SK-N-SH (cell line): ENCODE results near the gene DND1.

Source experiments
- CHD2 ChIP-seq: fragments of 150-350 bp; IDR thresholded peaks from 2 replicates; pipeline ENCODE4 v1.6.1; 2018; ENCODE audit warnings: low read length; ENCODE audit not compliant: partially characterized antibody
- EP300 ChIP-seq, 2 experiments: IDR thresholded peaks; 2 replicates each; pipeline versions ENCODE4 v1.4.0 to v1.6.1; 2012; ENCODE audit warnings: borderline replicate concordance in 1 of 2, low read depth in 1 of 2, low read length in 1 of 2
- FOXJ3 ChIP-seq: sonication (generic); formaldehyde crosslinking; IDR thresholded peaks from 2 replicates; pipeline ENCODE4 v1.5.1; 2020; ENCODE audit warnings: mild to moderate bottlenecking, missing genetic modification reagents
- GABPA ChIP-seq: IDR thresholded peaks from 2 replicates; pipeline ENCODE4 v1.4.0; 2012; ENCODE audit warnings: low read depth, mild to moderate bottlenecking
- JUND ChIP-seq: IDR thresholded peaks from 2 replicates; pipeline ENCODE4 v1.4.0; 2012
- POLR2AphosphoS5 ChIP-seq: IDR thresholded peaks from 2 replicates; pipeline ENCODE4 v1.6.1; 2012; ENCODE audit warnings: low read depth, low read length
- RAD21 ChIP-seq: IDR thresholded peaks from 2 replicates; pipeline ENCODE4 v1.6.1; 2012; ENCODE audit warnings: mild to moderate bottlenecking, low read length
- RFX5 ChIP-seq: IDR thresholded peaks from 2 replicates; pipeline ENCODE4 v1.6.1; 2012; ENCODE audit warnings: mild to moderate bottlenecking, improper control_type of control experiment, low read length
- SMC3 ChIP-seq: IDR thresholded peaks from 2 replicates; pipeline ENCODE4 v1.6.1; 2012; ENCODE audit warnings: low read depth, low read length, improper control_type of control experiment
- YY1 ChIP-seq: IDR thresholded peaks from 2 replicates; pipeline ENCODE4 v1.4.0; 2012; ENCODE audit warnings: low read depth, mild to moderate bottlenecking
- TF ChIP-seq, protein P1 (sequence below): fragments of 200-600 bp; sonication (generic); IDR thresholded peaks from 2 replicates; pipeline ENCODE4 v1.6.1; 2017; ENCODE audit warnings: antibody characterized with exemption, mild to moderate bottlenecking, moderate library complexity
- TF ChIP-seq, protein P2 (sequence below): IDR thresholded peaks from 2 replicates; pipeline ENCODE4 v1.6.1; 2012; ENCODE audit warnings: mild to moderate bottlenecking, low read depth, low read length, moderate library complexity
- TF ChIP-seq, protein P3 (sequence below): IDR thresholded peaks from 2 replicates; pipeline ENCODE4 v1.4.0; 2012; ENCODE audit warnings: low read depth, borderline replicate concordance
- TF ChIP-seq, protein P4 (sequence below): fragments of 150-350 bp; IDR thresholded peaks from 2 replicates; pipeline ENCODE4 v1.6.1; 2017; ENCODE audit warnings: antibody characterized with exemption, low read length, low read depth, borderline replicate concordance

DNA sequence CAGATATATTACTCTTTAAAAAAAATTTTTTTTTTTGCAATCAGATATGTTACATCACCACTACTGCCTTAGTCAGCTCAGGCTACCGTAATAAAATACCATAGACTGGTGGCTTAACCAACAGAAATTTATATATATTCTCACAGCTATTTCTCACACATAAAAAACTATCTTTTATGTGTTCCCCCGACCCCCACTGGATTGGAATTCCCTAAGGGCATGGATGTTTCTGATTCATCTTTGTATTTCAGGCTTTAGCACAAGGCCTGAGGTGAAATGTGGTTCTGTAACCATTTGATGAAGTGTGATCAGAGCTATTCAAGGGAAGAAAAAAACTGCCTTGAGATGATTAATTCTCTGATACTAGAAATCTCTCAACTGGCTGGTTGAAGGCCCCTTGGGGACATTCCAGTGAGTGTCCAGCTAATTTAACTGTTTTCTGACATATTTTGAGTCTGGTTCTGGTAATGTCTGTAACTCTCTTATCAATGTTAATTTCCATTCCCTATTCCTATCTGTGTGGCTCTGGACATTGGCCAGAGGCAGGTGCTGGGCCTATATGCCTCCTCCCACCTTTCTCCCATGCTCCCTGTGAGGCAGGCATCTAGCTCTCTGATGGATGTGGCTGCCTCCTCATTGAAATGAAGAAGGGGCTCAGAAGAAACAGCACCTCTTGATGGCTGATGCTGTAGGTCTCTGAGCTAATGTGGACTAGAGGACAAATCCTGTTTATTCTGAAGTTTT lies 42.9 kb downstream of the DND1 start:
- TF ChIP-seq, protein P1, sequence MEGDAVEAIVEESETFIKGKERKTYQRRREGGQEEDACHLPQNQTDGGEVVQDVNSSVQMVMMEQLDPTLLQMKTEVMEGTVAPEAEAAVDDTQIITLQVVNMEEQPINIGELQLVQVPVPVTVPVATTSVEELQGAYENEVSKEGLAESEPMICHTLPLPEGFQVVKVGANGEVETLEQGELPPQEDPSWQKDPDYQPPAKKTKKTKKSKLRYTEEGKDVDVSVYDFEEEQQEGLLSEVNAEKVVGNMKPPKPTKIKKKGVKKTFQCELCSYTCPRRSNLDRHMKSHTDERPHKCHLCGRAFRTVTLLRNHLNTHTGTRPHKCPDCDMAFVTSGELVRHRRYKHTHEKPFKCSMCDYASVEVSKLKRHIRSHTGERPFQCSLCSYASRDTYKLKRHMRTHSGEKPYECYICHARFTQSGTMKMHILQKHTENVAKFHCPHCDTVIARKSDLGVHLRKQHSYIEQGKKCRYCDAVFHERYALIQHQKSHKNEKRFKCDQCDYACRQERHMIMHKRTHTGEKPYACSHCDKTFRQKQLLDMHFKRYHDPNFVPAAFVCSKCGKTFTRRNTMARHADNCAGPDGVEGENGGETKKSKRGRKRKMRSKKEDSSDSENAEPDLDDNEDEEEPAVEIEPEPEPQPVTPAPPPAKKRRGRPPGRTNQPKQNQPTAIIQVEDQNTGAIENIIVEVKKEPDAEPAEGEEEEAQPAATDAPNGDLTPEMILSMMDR: no peak
- no peak for TF ChIP-seq YY1
- TF ChIP-seq RFX5: no peak
- no peak for TF ChIP-seq POLR2AphosphoS5
- TF ChIP-seq FOXJ3 (CRISPR knock-in tag): no peak
- TF ChIP-seq, protein P2, sequence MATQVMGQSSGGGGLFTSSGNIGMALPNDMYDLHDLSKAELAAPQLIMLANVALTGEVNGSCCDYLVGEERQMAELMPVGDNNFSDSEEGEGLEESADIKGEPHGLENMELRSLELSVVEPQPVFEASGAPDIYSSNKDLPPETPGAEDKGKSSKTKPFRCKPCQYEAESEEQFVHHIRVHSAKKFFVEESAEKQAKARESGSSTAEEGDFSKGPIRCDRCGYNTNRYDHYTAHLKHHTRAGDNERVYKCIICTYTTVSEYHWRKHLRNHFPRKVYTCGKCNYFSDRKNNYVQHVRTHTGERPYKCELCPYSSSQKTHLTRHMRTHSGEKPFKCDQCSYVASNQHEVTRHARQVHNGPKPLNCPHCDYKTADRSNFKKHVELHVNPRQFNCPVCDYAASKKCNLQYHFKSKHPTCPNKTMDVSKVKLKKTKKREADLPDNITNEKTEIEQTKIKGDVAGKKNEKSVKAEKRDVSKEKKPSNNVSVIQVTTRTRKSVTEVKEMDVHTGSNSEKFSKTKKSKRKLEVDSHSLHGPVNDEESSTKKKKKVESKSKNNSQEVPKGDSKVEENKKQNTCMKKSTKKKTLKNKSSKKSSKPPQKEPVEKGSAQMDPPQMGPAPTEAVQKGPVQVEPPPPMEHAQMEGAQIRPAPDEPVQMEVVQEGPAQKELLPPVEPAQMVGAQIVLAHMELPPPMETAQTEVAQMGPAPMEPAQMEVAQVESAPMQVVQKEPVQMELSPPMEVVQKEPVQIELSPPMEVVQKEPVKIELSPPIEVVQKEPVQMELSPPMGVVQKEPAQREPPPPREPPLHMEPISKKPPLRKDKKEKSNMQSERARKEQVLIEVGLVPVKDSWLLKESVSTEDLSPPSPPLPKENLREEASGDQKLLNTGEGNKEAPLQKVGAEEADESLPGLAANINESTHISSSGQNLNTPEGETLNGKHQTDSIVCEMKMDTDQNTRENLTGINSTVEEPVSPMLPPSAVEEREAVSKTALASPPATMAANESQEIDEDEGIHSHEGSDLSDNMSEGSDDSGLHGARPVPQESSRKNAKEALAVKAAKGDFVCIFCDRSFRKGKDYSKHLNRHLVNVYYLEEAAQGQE: no peak
- TF ChIP-seq, protein P3, sequence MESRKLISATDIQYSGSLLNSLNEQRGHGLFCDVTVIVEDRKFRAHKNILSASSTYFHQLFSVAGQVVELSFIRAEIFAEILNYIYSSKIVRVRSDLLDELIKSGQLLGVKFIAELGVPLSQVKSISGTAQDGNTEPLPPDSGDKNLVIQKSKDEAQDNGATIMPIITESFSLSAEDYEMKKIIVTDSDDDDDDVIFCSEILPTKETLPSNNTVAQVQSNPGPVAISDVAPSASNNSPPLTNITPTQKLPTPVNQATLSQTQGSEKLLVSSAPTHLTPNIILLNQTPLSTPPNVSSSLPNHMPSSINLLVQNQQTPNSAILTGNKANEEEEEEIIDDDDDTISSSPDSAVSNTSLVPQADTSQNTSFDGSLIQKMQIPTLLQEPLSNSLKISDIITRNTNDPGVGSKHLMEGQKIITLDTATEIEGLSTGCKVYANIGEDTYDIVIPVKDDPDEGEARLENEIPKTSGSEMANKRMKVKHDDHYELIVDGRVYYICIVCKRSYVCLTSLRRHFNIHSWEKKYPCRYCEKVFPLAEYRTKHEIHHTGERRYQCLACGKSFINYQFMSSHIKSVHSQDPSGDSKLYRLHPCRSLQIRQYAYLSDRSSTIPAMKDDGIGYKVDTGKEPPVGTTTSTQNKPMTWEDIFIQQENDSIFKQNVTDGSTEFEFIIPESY: no peak
- TF ChIP-seq RAD21: no peak
- no peak for TF ChIP-seq JUND
- TF ChIP-seq SMC3: no peak
- TF ChIP-seq EP300 (IDR thresholded peaks at IDR 0.05; ENCODE audit: borderline replicate concordance in 1 of 2, low read depth in 1 of 2, low read length in 1 of 2): no peak
- TF ChIP-seq, protein P4, sequence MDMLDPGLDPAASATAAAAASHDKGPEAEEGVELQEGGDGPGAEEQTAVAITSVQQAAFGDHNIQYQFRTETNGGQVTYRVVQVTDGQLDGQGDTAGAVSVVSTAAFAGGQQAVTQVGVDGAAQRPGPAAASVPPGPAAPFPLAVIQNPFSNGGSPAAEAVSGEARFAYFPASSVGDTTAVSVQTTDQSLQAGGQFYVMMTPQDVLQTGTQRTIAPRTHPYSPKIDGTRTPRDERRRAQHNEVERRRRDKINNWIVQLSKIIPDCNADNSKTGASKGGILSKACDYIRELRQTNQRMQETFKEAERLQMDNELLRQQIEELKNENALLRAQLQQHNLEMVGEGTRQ: no peak
- TF ChIP-seq CHD2: no peak
- TF ChIP-seq GABPA: no peak
